HepG2 (cell line): ENCODE results near the gene LASP1.

ENCODE experiments used
- BHLHE40 ChIP-seq: IDR thresholded peaks from 2 replicates; pipeline ENCODE4 v1.6.1; 2011; ENCODE audit warnings: low read length, improper control_type of control experiment
- MYC ChIP-seq: sonication (generic); formaldehyde crosslinking; IDR thresholded peaks from 2 replicates; pipeline ENCODE4 v1.9.0; 2021; ENCODE audit warnings: missing genetic modification reagents, borderline replicate concordance
- NCOA5 ChIP-seq: sonication (generic); formaldehyde crosslinking; IDR thresholded peaks from 2 replicates; pipeline ENCODE4 v1.4.0; 2020; ENCODE audit warnings: missing genetic modification reagents
- SMAD1 ChIP-seq: sonication (generic); formaldehyde crosslinking; IDR thresholded peaks from 2 replicates; pipeline ENCODE4 v1.4.0; 2020; ENCODE audit warnings: missing genetic modification reagents, low read depth, mild to moderate bottlenecking, borderline replicate concordance
- UBTF ChIP-seq: sonication (generic); formaldehyde crosslinking; IDR thresholded peaks from 2 replicates; pipeline ENCODE4 v1.4.0; 2020; ENCODE audit warnings: mild to moderate bottlenecking, missing genetic modification reagents
- ZNF24 ChIP-seq: fragments of 450-650 bp; IDR thresholded peaks from 2 replicates; pipeline ENCODE4 v1.6.1; 2017; ENCODE audit warnings: antibody characterized with exemption, mild to moderate bottlenecking
- ZNF337 ChIP-seq: sonication (generic); formaldehyde crosslinking; IDR thresholded peaks from 2 replicates; pipeline ENCODE4 v1.5.1; 2020; ENCODE audit warnings: missing genetic modification reagents, low read depth, mild to moderate bottlenecking, borderline replicate concordance
- ZNF549 ChIP-seq: sonication (generic); formaldehyde crosslinking; IDR thresholded peaks from 2 replicates; pipeline ENCODE4 v1.5.0; 2020; ENCODE audit warnings: missing genetic modification reagents

- TF ChIP-seq MYC = no peak
- no peak for TF ChIP-seq ZNF549 (CRISPR knock-in tag)
- no peak for TF ChIP-seq ZNF24
- no peak for TF ChIP-seq SMAD1 (CRISPR knock-in tag)
- no peak for TF ChIP-seq NCOA5 (CRISPR knock-in tag)
- no peak for TF ChIP-seq UBTF (CRISPR knock-in tag)
- no peak for TF ChIP-seq ZNF337
- TF ChIP-seq BHLHE40 = no peak
These were observed 49.6 kb downstream of the LASP1 start for GRCh38 chr17:38919316-38920078.
